Osteoblast (primary cell): Measurements from ENCODE around the gene HLA-DRB5. TPM values are rescaled to one million over a fixed set of nuclear protein-coding genes. Genes with fewer than 3 reads are reported as not detected.
A peak's percentile ranks its signal among the peaks of the same experiment; 100 is the strongest.
"Not testable (repeated sequence)": the region's sequence is repeated elsewhere in the genome, so short reads cannot be mapped to it uniquely, and the experiment has no call there.

ENCODE experiments used
- DNase-seq: peaks from one replicate; pipeline ENCODE4 v3.0.0; 2011; ENCODE audit warnings: low spot score, mixed read lengths; ENCODE audit not compliant: insufficient read length; ENCODE audit errors: missing footprints
- H2AFZ ChIP-seq: 2 replicates; pipeline ENCODE4 v1.6.0; 2011; ENCODE audit warnings: mild to moderate bottlenecking, low read length
- H3K27ac ChIP-seq: 2 replicates; pipeline ENCODE4 v1.5.1; 2011; ENCODE audit warnings: mild to moderate bottlenecking, low read depth, low read length, moderate library complexity
- H3K27me3 ChIP-seq: 2 replicates; pipeline ENCODE4 v1.6.0; 2012; ENCODE audit warnings: mild to moderate bottlenecking, control low read depth, inconsistent platforms, low read length, moderate library complexity; ENCODE audit not compliant: insufficient read depth
- H3K36me3 ChIP-seq: 2 replicates; pipeline ENCODE4 v1.5.1; 2011; ENCODE audit warnings: mild to moderate bottlenecking, low read length, control low read depth, moderate library complexity; ENCODE audit not compliant: insufficient read depth
- H3K4me1 ChIP-seq: 2 replicates; pipeline ENCODE4 v1.5.1; 2011; ENCODE audit warnings: mild to moderate bottlenecking, low read length, control low read depth, moderate library complexity; ENCODE audit not compliant: insufficient read depth
- H3K4me2 ChIP-seq: 2 replicates; pipeline ENCODE4 v1.6.0; 2011; ENCODE audit warnings: mild to moderate bottlenecking, low read length; ENCODE audit not compliant: insufficient read depth
- H3K4me3 ChIP-seq: fragments of 200-600 bp; sonication (generic); 3 replicates; pipeline ENCODE4 v1.5.1; 2012; ENCODE audit warnings: mild to moderate bottlenecking, low read length, inconsistent platforms; ENCODE audit not compliant: insufficient read depth
- H3K79me2 ChIP-seq: 2 replicates; pipeline ENCODE4 v1.6.0; 2012; ENCODE audit warnings: mild to moderate bottlenecking, low read length, control low read depth, inconsistent platforms; ENCODE audit not compliant: insufficient read depth
- H3K9me3 ChIP-seq: 2 replicates; pipeline ENCODE4 v1.5.1; 2011; ENCODE audit warnings: low read depth, low read length, control low read depth
- H4K20me1 ChIP-seq: 2 replicates; pipeline ENCODE4 v1.6.0; 2012; ENCODE audit warnings: mild to moderate bottlenecking, low read length, control low read depth; ENCODE audit not compliant: insufficient read depth
- total RNA-seq: library from RNA; depleted of rRNA; stranded (reverse); fragments of >200 nt; gene quantifications from 2 replicates; pipeline ENCODE4 v1.2.3, GENCODE V29; 2012
- TF ChIP-seq, protein P1 (sequence below): IDR thresholded peaks from 2 replicates; pipeline ENCODE4 v1.5.1; 2011; ENCODE audit warnings: mild to moderate bottlenecking, low read depth, low read length, moderate library complexity; ENCODE audit errors: extremely low read depth

Gene HLA-DRB5
- total RNA-seq, 1 donor, result not detected

DNA sequence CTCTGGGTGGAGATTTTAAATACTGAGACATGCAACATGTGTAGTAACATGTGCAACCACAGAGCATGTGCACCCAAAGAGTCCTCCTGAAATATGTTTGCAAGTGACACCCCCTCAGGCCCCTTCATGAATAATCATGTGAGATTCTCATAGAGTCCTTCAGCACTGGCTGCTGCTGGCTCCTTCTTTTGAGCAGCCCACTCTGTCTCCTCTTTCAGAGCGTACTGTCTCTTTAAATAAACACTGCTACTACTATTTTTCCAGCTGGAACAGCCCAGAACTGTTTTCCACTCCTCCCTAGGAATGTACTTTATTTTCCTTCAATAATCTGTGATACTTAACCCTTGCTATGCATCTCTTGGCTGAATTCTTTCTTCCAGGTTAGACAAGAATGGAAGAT, 42.0 kb downstream of the HLA-DRB5 start:
- no peak for DNase-seq
- H3K9me3 ChIP-seq, result no peaks in the 10 kb centered on the region
- no peaks in the 10 kb centered on the region for H3K79me2 ChIP-seq
- no peak overlapping the region for H3K4me2 ChIP-seq
- H3K4me1 ChIP-seq, result no peaks in the 10 kb centered on the region
- no peaks in the 10 kb centered on the region for H3K36me3 ChIP-seq
- TF ChIP-seq, protein P1, sequence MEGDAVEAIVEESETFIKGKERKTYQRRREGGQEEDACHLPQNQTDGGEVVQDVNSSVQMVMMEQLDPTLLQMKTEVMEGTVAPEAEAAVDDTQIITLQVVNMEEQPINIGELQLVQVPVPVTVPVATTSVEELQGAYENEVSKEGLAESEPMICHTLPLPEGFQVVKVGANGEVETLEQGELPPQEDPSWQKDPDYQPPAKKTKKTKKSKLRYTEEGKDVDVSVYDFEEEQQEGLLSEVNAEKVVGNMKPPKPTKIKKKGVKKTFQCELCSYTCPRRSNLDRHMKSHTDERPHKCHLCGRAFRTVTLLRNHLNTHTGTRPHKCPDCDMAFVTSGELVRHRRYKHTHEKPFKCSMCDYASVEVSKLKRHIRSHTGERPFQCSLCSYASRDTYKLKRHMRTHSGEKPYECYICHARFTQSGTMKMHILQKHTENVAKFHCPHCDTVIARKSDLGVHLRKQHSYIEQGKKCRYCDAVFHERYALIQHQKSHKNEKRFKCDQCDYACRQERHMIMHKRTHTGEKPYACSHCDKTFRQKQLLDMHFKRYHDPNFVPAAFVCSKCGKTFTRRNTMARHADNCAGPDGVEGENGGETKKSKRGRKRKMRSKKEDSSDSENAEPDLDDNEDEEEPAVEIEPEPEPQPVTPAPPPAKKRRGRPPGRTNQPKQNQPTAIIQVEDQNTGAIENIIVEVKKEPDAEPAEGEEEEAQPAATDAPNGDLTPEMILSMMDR, result no peak
- no peaks in the 10 kb centered on the region for H3K27me3 ChIP-seq
- H3K27ac ChIP-seq, result no peak overlapping the region
- no peaks in the 10 kb centered on the region for H4K20me1 ChIP-seq
- no peak overlapping the region for H2AFZ ChIP-seq
- no peak overlapping the region for H3K4me3 ChIP-seq

DNA sequence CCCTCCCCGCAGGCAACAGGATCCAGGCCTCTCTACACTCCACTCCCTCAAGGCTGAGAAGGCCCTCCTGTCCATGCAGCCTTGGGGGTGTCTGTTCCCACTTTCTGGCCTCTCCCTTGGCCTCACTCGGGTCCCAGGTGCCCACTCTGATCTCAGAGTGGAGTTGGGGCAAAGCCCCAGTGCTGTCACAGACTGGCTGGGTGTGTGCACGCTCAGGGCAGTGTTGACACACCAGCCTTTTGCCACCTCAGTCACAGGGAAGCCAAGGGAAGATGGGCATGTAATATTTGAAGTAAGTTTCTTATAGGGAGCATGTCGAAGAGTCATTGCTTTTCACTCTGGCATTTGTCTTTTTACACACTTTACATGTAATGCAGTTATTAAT, 45.5 kb downstream of the HLA-DRB5 start:
- H4K20me1 ChIP-seq, result no peaks in the 10 kb centered on the region
- H2AFZ ChIP-seq, result no peak overlapping the region
- H3K9me3 ChIP-seq, result no peaks in the 10 kb centered on the region
- peak; percentile 27 for DNase-seq
- H3K79me2 ChIP-seq, result no peaks in the 10 kb centered on the region
- H3K4me2 ChIP-seq, result no peak overlapping the region
- H3K4me3 ChIP-seq, result no peak overlapping the region
- H3K36me3 ChIP-seq, result no peaks in the 10 kb centered on the region
- TF ChIP-seq, protein P1, result no peak
- H3K27me3 ChIP-seq, result no peaks in the 10 kb centered on the region
- H3K4me1 ChIP-seq, result no peaks in the 10 kb centered on the region
- no peak overlapping the region for H3K27ac ChIP-seq

DNA sequence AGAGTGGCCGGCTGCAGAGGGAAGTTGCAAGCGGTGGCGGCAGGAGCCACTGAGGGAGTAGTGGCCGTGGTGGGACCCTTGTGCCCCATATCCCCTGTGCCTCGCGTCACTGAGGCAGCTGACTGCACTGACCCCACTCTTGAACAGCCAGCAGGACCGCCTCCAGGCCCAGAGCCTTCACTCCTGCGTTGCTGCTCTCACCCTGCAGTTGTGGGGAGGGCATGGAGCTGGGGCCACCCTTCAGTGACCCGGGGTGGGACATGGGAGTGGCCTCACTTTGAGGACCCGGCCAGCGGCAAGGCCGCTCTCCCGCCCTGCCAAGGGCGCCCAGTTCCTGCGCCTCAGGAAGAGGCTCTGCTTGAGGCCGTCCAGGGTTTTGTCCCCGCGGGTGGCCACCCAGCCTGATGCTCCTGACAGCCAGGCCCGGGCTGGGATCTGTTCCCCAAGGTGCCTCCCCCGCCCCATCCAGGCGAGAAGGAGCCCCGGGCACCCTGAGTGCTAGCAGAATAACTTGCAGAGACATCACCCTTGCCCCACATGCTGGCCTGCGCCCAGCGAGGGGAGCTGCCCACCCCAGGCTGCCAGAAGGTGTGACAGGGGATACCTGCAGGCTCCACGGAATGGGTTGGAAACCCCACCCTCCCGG, 46.0 kb downstream of the HLA-DRB5 start:
- Histone ChIP-seq H3K36me3 (no peaks in the 10 kb centered on the region), H4K20me1 (no peaks in the 10 kb centered on the region), H3K9me3 (no peaks in the 10 kb centered on the region), H2AFZ (no peak overlapping the region), H3K4me3 (no peak overlapping the region), H3K4me2 (no peak overlapping the region), H3K27me3 (no peaks in the 10 kb centered on the region), H3K27ac (no peak overlapping the region), H3K79me2 (no peaks in the 10 kb centered on the region), H3K4me1 (no peaks in the 10 kb centered on the region)
- TF ChIP-seq, protein P1, result no peak
- DNase-seq, result peak; percentile 17

DNA sequence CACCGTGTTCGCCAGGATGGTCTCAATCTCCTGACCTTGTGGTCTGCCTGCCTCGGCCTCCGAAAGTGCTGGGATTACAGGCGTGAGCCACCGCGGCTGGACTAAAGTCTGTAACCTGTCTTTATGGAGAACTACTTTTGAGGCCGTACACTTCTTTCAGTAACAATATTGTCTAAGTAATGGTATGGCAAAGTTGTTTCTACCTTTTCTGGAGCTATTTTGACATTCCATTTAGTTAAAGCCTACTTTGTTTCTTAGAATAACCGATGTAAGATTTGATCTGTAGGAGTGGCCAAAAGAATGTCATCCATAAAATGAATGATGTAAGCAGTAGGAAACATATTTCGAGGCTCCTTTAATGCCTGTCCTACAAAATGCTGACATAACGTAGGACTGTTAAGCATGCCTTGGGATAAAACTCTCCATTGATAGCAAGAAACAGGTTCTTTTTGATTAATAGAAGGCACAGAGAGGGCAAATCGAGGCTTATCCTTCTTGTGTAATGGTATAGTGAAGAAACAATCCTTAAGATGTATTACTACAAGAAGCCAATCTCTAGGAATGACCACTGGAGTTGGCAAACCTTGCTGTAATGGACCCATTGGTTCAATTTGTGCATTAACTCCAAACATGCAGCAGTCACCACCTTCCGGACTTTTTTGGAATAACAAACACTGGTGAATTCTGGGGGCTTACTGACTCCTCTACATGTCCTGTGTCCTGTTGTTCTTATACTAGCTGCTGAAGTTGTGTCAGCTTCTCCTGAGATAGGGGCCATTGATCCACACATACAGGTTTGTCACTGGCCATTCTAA, 54.5 kb downstream of the HLA-DRB5 start:
- H3K36me3 ChIP-seq, result no peaks in the 10 kb centered on the region
- H4K20me1 ChIP-seq, result no peaks in the 10 kb centered on the region
- H3K27ac ChIP-seq, result no peak overlapping the region
- H2AFZ ChIP-seq, result no peak overlapping the region
- no peaks in the 10 kb centered on the region for H3K27me3 ChIP-seq
- no peak for DNase-seq
- TF ChIP-seq, protein P1, result no peak
- no peaks in the 10 kb centered on the region for H3K79me2 ChIP-seq
- no peak overlapping the region for H3K4me2 ChIP-seq
- H3K4me3 ChIP-seq, result no peak overlapping the region
- no peaks in the 10 kb centered on the region for H3K9me3 ChIP-seq
- no peaks in the 10 kb centered on the region for H3K4me1 ChIP-seq

DNA sequence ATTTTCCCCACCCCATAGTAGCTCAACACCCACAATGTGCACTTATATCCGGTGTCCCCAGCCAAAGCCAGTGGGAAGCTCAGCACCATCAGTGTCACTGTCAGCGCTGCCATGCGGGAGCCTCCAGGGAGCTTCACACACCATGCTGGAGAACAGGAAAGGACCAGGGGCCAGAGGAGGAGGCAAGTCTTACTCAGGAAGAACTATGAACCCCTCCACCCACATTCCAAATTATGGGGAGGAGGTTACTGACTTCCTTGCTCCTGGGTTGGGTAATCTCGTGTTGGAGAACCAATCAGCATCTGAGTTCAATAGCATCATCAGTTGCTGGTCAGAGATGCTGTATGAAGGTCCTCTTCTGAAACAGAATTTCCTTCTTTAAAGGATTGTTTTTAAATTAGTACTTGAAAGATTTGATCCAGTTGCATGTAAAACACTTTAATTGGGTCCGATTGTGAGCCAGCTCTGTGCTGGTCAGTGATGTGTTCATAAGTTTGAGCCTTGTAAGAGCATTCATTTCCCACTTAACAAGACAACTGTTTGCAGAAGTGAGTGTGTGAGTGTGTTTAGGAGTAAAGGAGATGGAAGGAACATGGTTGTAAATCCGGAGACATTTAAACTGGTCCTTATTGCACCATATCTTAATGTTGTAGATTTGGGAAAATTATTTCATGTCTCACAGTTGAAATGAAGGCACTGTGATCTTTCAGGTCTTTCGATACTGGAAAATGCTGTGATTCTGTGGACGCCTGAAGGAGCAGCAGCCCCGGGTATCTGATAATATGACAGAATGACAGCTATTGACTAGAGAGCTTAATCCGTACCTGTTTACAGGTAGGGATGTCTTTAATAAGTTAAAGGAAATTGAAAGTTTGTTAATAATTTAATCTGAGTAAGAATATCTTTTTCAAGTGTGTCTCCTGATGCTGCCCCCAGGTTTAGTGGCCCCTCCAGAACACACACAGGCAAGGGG, 56.4 kb downstream of the HLA-DRB5 start:
- not testable (repeated sequence) for H3K9me3 ChIP-seq, H3K27ac ChIP-seq, H3K4me1 ChIP-seq, H3K79me2 ChIP-seq, H4K20me1 ChIP-seq, H3K4me2 ChIP-seq, H3K36me3 ChIP-seq, H3K27me3 ChIP-seq, H3K4me3 ChIP-seq, H2AFZ ChIP-seq, DNase-seq
